ENCODE data around the gene FAM9C.

GRCh38 chrX:13069771-13070416, 25.5 kb upstream of the FAM9C start:
- TF ChIP-seq, protein P1, sequence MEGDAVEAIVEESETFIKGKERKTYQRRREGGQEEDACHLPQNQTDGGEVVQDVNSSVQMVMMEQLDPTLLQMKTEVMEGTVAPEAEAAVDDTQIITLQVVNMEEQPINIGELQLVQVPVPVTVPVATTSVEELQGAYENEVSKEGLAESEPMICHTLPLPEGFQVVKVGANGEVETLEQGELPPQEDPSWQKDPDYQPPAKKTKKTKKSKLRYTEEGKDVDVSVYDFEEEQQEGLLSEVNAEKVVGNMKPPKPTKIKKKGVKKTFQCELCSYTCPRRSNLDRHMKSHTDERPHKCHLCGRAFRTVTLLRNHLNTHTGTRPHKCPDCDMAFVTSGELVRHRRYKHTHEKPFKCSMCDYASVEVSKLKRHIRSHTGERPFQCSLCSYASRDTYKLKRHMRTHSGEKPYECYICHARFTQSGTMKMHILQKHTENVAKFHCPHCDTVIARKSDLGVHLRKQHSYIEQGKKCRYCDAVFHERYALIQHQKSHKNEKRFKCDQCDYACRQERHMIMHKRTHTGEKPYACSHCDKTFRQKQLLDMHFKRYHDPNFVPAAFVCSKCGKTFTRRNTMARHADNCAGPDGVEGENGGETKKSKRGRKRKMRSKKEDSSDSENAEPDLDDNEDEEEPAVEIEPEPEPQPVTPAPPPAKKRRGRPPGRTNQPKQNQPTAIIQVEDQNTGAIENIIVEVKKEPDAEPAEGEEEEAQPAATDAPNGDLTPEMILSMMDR (IDR thresholded peaks at IDR 0.05), result no peak
- TF ChIP-seq POLR2AphosphoS5 (IDR thresholded peaks at IDR 0.05) (no peak), EP300 (IDR thresholded peaks at IDR 0.05) (no peak)
